PC-9 (cell line): ENCODE data around the gene SHTN1. TPM values are rescaled to one million over a fixed set of nuclear protein-coding genes. Genes with fewer than 3 reads are reported as not detected.

Experiments
- Bru-seq: library from RNA; stranded (reverse); fragments of 400-500 nt; gene quantifications from one replicate; lab custom pipeline; 2021; lab: Mats Ljungman, UMichigan
- BruChase-seq, 2 experiments: library from RNA; stranded (reverse); fragments of 400-500 nt; gene quantifications; one replicate each; lab custom pipeline; 2021; lab: Mats Ljungman, UMichigan
- BruUV-seq: library from RNA; stranded (reverse); fragments of 400-500 nt; replicated peaks from 2 replicates; lab custom pipeline; 2021; lab: Mats Ljungman, UMichigan
- CTCF ChIA-PET: fragments of 300-600 bp; sonication (Branson Sonifier 250); formaldehyde crosslinking; loops from one replicate; lab custom pipeline; 2022; ENCODE audit warnings: antibody characterized with exemption; lab: Charles Lee
- POLR2A ChIA-PET: fragments of 300-600 bp; sonication (Branson Sonifier 250); formaldehyde crosslinking; loops from one replicate; lab custom pipeline; 2022; ENCODE audit warnings: antibody characterized with exemption; ENCODE audit not compliant: unreplicated experiment; lab: Charles Lee
- DNase-seq, 2 experiments: peaks; one replicate each; pipeline versions ENCODE4 v3.0.0 to v3.0.0-alpha.2; 2015 to 2022; ENCODE audit warnings: mixed read lengths in 1 of 2
- H2AFZ ChIP-seq: fragments of 200-600 bp; sonication (generic); 2 replicates; pipeline ENCODE4 v1.8.1; 2017; ENCODE audit warnings: antibody characterized with exemption
- H3F3A ChIP-seq: fragments of 200-600 bp; sonication (generic); 2 replicates; pipeline ENCODE4 v1.8.1; 2017; ENCODE audit warnings: antibody characterized with exemption, mild to moderate bottlenecking, low read depth; ENCODE audit not compliant: insufficient read depth
- H3K27ac ChIP-seq: fragments of 200-600 bp; sonication (generic); 2 replicates; pipeline ENCODE4 v1.6.1; 2016; ENCODE audit warnings: mixed run types
- H3K27me3 ChIP-seq: fragments of 200-600 bp; sonication (generic); 2 replicates; pipeline ENCODE4 v1.6.1; 2016; ENCODE audit warnings: low read depth, mixed run types; ENCODE audit not compliant: insufficient read depth
- H3K36me3 ChIP-seq: fragments of 200-600 bp; sonication (generic); 2 replicates; pipeline ENCODE4 v1.6.1; 2016; ENCODE audit warnings: low read depth, mixed run types
- H3K4me1 ChIP-seq: fragments of 200-600 bp; sonication (generic); replicated peaks from 2 replicates; pipeline ENCODE4 v1.6.1; 2016; ENCODE audit warnings: mixed run types; ENCODE audit not compliant: insufficient read depth
- H3K4me2 ChIP-seq: fragments of 200-600 bp; sonication (generic); 2 replicates; pipeline ENCODE4 v1.6.1; 2017; ENCODE audit warnings: mixed run types
- H3K4me3 ChIP-seq: fragments of 200-600 bp; sonication (generic); 2 replicates; pipeline ENCODE4 v1.6.1; 2016; ENCODE audit warnings: mixed run types
- H3K79me2 ChIP-seq: fragments of 200-600 bp; sonication (generic); 2 replicates; pipeline ENCODE4 v1.6.1; 2017; ENCODE audit warnings: low read depth, mixed run types
- H3K9me2 ChIP-seq: fragments of 200-600 bp; sonication (generic); 2 replicates; pipeline ENCODE4 v1.8.1; 2017; ENCODE audit warnings: mild to moderate bottlenecking; ENCODE audit not compliant: insufficient read depth
- H3K9me3 ChIP-seq: fragments of 200-600 bp; sonication (generic); 2 replicates; pipeline ENCODE4 v1.8.1; 2016; ENCODE audit warnings: low read depth; ENCODE audit not compliant: insufficient read depth
- H4K20me1 ChIP-seq: fragments of 200-600 bp; sonication (generic); 2 replicates; pipeline ENCODE4 v1.8.1; 2017; ENCODE audit not compliant: insufficient read depth
- EZH2 ChIP-seq: fragments of 200-600 bp; sonication (generic); IDR thresholded peaks from 2 replicates; pipeline ENCODE4 v1.8.0; 2017; ENCODE audit warnings: antibody characterized with exemption, low read depth
- intact Hi-C: fragments of 100-400 bp; cut with micrococcal nuclease; formaldehyde crosslinking; loops from one replicate; pipeline ENCODE4 v1.10.0; 2022; ENCODE audit not compliant: unreplicated experiment
- long read RNA-seq: library from polyadenylated mRNA; stranded (forward); transcript quantifications from one replicate; pipeline ENCODE4 v2.0.0, GENCODE V29; 2022
- total RNA-seq: library from RNA; stranded (reverse); gene quantifications from 2 replicates; pipeline ENCODE4 v1.2.3, GENCODE V29; 2021
- TF ChIP-seq, protein P1 (sequence below): fragments of 200-600 bp; sonication (generic); conservative IDR thresholded peaks from 2 replicates; pipeline ENCODE4 v1.6.1; 2017; ENCODE audit warnings: mixed run types, antibody characterized with exemption, mild to moderate bottlenecking, moderate library complexity

Gene SHTN1
- total RNA-seq (24.5 and 33.6 TPM in 2 replicates), Bru-seq, nascent RNA (percentile 67 among the genes with signal in this experiment), BruChase-seq, experiment 1, labeled RNA remaining after a 2-hour chase (percentile 68 among the genes with signal in this experiment), BruChase-seq, experiment 2, labeled RNA remaining after a 6-hour chase (percentile 67 among the genes with signal in this experiment)
- long read RNA-seq, full-length matches to known transcripts: 15 of 28 reads
- long read RNA-seq, partial matches to known transcripts: 4 of 28 reads
- long read RNA-seq, other reads (novel, unspliced or antisense): 9 of 28 reads

- ChIA-PET CTCF (no interaction called here), POLR2A (no interaction called here)
- TF ChIP-seq EZH2: no peak
- TF ChIP-seq, protein P1, sequence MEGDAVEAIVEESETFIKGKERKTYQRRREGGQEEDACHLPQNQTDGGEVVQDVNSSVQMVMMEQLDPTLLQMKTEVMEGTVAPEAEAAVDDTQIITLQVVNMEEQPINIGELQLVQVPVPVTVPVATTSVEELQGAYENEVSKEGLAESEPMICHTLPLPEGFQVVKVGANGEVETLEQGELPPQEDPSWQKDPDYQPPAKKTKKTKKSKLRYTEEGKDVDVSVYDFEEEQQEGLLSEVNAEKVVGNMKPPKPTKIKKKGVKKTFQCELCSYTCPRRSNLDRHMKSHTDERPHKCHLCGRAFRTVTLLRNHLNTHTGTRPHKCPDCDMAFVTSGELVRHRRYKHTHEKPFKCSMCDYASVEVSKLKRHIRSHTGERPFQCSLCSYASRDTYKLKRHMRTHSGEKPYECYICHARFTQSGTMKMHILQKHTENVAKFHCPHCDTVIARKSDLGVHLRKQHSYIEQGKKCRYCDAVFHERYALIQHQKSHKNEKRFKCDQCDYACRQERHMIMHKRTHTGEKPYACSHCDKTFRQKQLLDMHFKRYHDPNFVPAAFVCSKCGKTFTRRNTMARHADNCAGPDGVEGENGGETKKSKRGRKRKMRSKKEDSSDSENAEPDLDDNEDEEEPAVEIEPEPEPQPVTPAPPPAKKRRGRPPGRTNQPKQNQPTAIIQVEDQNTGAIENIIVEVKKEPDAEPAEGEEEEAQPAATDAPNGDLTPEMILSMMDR: no peak
- no TSS peak for BruUV-seq
- Histone ChIP-seq H3K9me3 (peaks cover 9% of the 10 kb centered on the region; the same call in 1 of the 2 replicates), H4K20me1 (no peaks in the 10 kb centered on the region), H3K27me3 (no peaks in the 10 kb centered on the region), H3K4me3 (peak within 1 kb of the TSS; percentile 84), H3K9me2 (no peaks in the 10 kb centered on the region), H3K4me2 (peak within 1 kb of the TSS; percentile 79), H3K79me2 (peaks cover 39% of the 10 kb centered on the region), H3F3A (peaks cover 9% of the 10 kb centered on the region), H2AFZ (peak within 1 kb of the TSS; percentile 92), H3K4me1 (peaks cover 36% of the 10 kb centered on the region), H3K36me3 (no peaks in the 10 kb centered on the region), H3K27ac (peak within 1 kb of the TSS; percentile 84)
- intact Hi-C loops: loop anchor here (5.0 to 10.0 kb wide), 3 partner anchors 58 to 200 kb away; no protein-coding TSS in a partner anchor
- DNase-seq: peak; percentile 70 to 84
Measured at GRCh38 chr10:117005026-117005526, at the start of gene SHTN1. Gene SHTN1 (minus strand): TSS chr10:117005187. CDS start chr10:117005079, 108 bp downstream.

DNA sequence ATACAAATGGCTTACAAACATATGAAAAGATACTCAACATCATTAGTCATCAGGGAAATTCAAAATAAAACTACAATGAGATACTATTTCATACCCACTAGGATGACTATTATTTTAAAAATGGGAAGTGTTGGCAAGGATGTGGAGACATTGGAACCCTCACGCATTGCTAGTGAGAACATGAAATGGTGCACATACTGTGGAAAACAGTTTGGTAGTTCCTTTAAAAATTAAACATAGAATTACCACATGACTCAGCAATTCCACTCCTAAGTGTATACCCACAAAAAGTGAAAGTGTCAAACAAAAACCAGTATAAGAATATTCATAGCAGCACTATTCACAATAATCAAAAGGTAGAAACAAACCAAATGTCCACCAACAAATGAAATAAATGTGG, 48.5 kb upstream of the SHTN1 start:
- H3K9me3 ChIP-seq: no peaks in the 10 kb centered on the region
- H3K79me2 ChIP-seq: no peaks in the 10 kb centered on the region
- CTCF ChIA-PET: no interaction called here
- no peaks in the 10 kb centered on the region for H3K27me3 ChIP-seq
- intact Hi-C loops: no loop called here
- TF ChIP-seq, protein P1: no peak
- no peak for TF ChIP-seq EZH2
- POLR2A ChIA-PET: no interaction called here
- DNase-seq: no peak
- no peaks in the 10 kb centered on the region for H3K9me2 ChIP-seq
- BruUV-seq: no TSS peak
- no peak overlapping the region for H3K27ac ChIP-seq
- no peaks in the 10 kb centered on the region for H4K20me1 ChIP-seq
- H3K4me3 ChIP-seq: no peak overlapping the region
- no peaks in the 10 kb centered on the region for H3K36me3 ChIP-seq
- H3K4me2 ChIP-seq: no peak overlapping the region
- H3F3A ChIP-seq: no peaks in the 10 kb centered on the region
- no peaks in the 10 kb centered on the region for H3K4me1 ChIP-seq
- H2AFZ ChIP-seq: no peak overlapping the region

DNA sequence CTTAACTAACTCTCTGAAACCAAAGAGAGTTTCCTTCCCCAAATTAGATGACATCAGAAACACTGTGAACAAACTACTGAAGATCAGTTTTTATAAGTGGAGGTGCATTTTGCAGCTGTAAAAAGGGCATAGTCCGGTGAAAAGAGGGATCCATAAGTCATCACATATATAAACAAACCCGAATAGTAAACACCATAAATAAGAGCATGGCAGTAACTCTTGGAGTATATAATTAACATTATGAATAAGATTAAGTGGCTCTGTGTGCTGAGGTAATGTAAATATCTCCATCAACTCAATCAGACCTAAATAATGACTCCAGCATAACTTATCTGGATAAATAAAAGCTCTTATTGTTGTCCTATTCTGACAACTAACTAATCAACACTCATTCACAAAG, 43.0 kb upstream of the SHTN1 start:
- no peak for TF ChIP-seq EZH2
- TF ChIP-seq, protein P1: no peak
- Histone ChIP-seq H3K27ac (no peak overlapping the region), H3K79me2 (no peaks in the 10 kb centered on the region), H2AFZ (no peak overlapping the region), H3F3A (no peaks in the 10 kb centered on the region), H4K20me1 (no peaks in the 10 kb centered on the region), H3K4me3 (no peak overlapping the region), H3K9me3 (no peaks in the 10 kb centered on the region), H3K4me2 (no peak overlapping the region), H3K4me1 (no peaks in the 10 kb centered on the region), H3K36me3 (no peaks in the 10 kb centered on the region), H3K27me3 (no peaks in the 10 kb centered on the region), H3K9me2 (no peaks in the 10 kb centered on the region)
- no peak for DNase-seq
- CTCF ChIA-PET: no interaction called here
- BruUV-seq: no TSS peak
- POLR2A ChIA-PET: no interaction called here
- intact Hi-C loops: no loop called here
